ENCODE data around the gene COX6A2.

COX6A2 gene

GRCh38 chr16:31467151-31467773 is 39.1 kb upstream of the COX6A2 start:
- TF ChIP-seq EZH2phosphoT487 (conservative IDR thresholded peaks at IDR 0.05; ENCODE audit: low read length) (no peak), CTCF (IDR thresholded peaks at IDR 0.05; ENCODE audit: insufficient read depth, low read length, poor library complexity, severe bottlenecking) (no peak)
- H4K20me1 ChIP-seq (ENCODE audit: low read depth, low read length), result no peaks in the 10 kb centered on the region
- no peak overlapping the region for H2AFZ ChIP-seq (ENCODE audit: low read depth, low read length, severe bottlenecking)
- no peaks in the 10 kb centered on the region for H3K9me2 ChIP-seq (replicated peaks; ENCODE audit: insufficient read depth, low read length)
- no peaks in the 10 kb centered on the region for H3K9me3 ChIP-seq (ENCODE audit: insufficient read depth, low read length)
- H3F3A ChIP-seq (ENCODE audit: insufficient read depth), result no peaks in the 10 kb centered on the region
- no peaks in the 10 kb centered on the region for H3K27me3 ChIP-seq (ENCODE audit: low read length)
- no peak overlapping the region for H3K27ac ChIP-seq (ENCODE audit: low read depth, low read length)
- no peaks in the 10 kb centered on the region for H3K79me2 ChIP-seq (ENCODE audit: insufficient read depth, low read length)
- H3K9ac ChIP-seq (ENCODE audit: low read length), result no peak overlapping the region
- no peaks in the 10 kb centered on the region for H3K36me3 ChIP-seq (ENCODE audit: low read length)
- H3K4me3 ChIP-seq (ENCODE audit: insufficient read depth, low read length, poor library complexity, severe bottlenecking), result no peak overlapping the region
- H3K4me2 ChIP-seq (ENCODE audit: low read depth, low read length, poor library complexity, severe bottlenecking), result no peak overlapping the region

DNA sequence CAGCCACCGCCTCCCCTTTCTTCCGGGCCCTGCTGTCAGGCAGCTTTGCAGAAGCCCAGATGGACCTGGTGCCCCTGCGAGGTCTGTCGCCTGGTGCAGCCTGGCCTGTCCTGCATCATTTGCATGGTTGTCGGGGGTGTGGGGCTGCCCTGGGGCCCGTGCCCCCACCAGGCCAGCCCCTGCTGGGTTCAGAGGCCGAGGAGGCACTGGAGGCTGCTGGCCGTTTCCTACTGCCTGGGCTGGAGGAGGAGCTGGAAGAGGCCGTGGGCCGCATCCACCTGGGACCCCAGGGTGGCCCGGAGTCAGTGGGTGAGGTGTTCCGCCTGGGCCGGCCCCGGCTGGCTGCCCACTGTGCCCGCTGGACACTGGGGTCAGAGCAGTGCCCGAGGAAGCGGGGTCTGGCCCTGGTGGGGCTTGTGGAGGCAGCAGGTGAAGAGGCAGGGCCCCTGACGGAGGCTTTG is 38.3 kb upstream of the COX6A2 start:
- H3K27ac ChIP-seq (ENCODE audit: low read depth, low read length), result no peak overlapping the region
- H3K4me3 ChIP-seq (ENCODE audit: insufficient read depth, low read length, poor library complexity, severe bottlenecking), result no peak overlapping the region
- TF ChIP-seq CTCF (IDR thresholded peaks at IDR 0.05; ENCODE audit: insufficient read depth, low read length, poor library complexity, severe bottlenecking) (no peak), EZH2phosphoT487 (conservative IDR thresholded peaks at IDR 0.05; ENCODE audit: low read length) (no peak)
- H3K4me2 ChIP-seq (ENCODE audit: low read depth, low read length, poor library complexity, severe bottlenecking), result no peak overlapping the region
- no peaks in the 10 kb centered on the region for H3K9me3 ChIP-seq (ENCODE audit: insufficient read depth, low read length)
- no peaks in the 10 kb centered on the region for H3K36me3 ChIP-seq (ENCODE audit: low read length)
- no peaks in the 10 kb centered on the region for H3K9me2 ChIP-seq (replicated peaks; ENCODE audit: insufficient read depth, low read length)
- H3K27me3 ChIP-seq (ENCODE audit: low read length), result no peaks in the 10 kb centered on the region
- H2AFZ ChIP-seq (ENCODE audit: low read depth, low read length, severe bottlenecking), result no peak overlapping the region
- H3K9ac ChIP-seq (ENCODE audit: low read length), result no peak overlapping the region
- H4K20me1 ChIP-seq (ENCODE audit: low read depth, low read length), result no peaks in the 10 kb centered on the region
- no peaks in the 10 kb centered on the region for H3K79me2 ChIP-seq (ENCODE audit: insufficient read depth, low read length)
- H3F3A ChIP-seq (ENCODE audit: insufficient read depth), result no peaks in the 10 kb centered on the region

DNA sequence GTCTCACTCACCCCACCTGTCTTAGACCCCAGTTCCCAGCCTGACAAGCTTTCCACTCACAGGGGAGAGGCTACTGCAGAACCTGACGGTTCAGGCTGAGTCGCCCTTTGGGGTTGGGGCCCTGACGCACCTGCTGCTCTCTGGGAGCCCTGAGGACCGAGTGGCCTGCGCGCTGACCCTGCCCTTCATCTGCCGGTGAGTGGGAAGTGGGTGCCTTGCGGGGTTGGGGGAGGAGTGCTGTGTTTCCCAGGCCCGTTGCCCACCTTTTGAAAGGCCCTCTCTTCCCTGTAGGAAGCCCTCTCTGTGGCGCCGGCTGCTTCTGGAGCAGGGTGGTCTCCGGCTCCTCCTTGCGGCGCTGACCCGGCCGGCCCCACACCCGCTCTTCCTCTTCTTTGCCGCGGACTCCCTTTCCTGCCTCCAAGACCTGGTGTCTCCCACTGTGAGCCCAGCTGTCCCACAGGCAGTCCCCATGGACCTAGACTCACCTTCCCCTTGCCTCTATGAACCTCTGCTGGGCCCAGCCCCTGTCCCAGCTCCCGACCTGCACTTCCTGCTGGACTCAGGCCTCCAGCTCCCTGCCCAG is 37.7 kb upstream of the COX6A2 start:
- H3K9me2 ChIP-seq (replicated peaks; ENCODE audit: insufficient read depth, low read length), result no peaks in the 10 kb centered on the region
- H3K9me3 ChIP-seq (ENCODE audit: insufficient read depth, low read length), result no peaks in the 10 kb centered on the region
- no peak overlapping the region for H3K27ac ChIP-seq (ENCODE audit: low read depth, low read length)
- H3K4me2 ChIP-seq (ENCODE audit: low read depth, low read length, poor library complexity, severe bottlenecking), result no peak overlapping the region
- H3K79me2 ChIP-seq (ENCODE audit: insufficient read depth, low read length), result no peaks in the 10 kb centered on the region
- H3F3A ChIP-seq (ENCODE audit: insufficient read depth), result no peaks in the 10 kb centered on the region
- H4K20me1 ChIP-seq (ENCODE audit: low read depth, low read length), result no peaks in the 10 kb centered on the region
- H2AFZ ChIP-seq (ENCODE audit: low read depth, low read length, severe bottlenecking), result no peak overlapping the region
- H3K27me3 ChIP-seq (ENCODE audit: low read length), result no peaks in the 10 kb centered on the region
- H3K36me3 ChIP-seq (ENCODE audit: low read length), result no peaks in the 10 kb centered on the region
- H3K9ac ChIP-seq (ENCODE audit: low read length), result no peak overlapping the region
- TF ChIP-seq EZH2phosphoT487 (conservative IDR thresholded peaks at IDR 0.05; ENCODE audit: low read length) (no peak), CTCF (IDR thresholded peaks at IDR 0.05; ENCODE audit: insufficient read depth, low read length, poor library complexity, severe bottlenecking) (no peak)
- no peak overlapping the region for H3K4me3 ChIP-seq (ENCODE audit: insufficient read depth, low read length, poor library complexity, severe bottlenecking)
